ENCODE data around the gene ATG7.
"Not testable (repeated sequence)": the region's sequence is repeated elsewhere in the genome, so short reads cannot be mapped to it uniquely, and the experiment has no call there.

The ATG7 gene

GRCh38 chr3:11431319-11431718, 159.1 kb downstream of the ATG7 start:
- no peak for DNase-seq (ENCODE audit: low spot score)

GRCh38 chr3:11434017-11434526, 161.9 kb downstream of the ATG7 start:
- DNase-seq (ENCODE audit: low spot score), result peak; percentile 66

GRCh38 chr3:11434563-11435096, 162.4 kb downstream of the ATG7 start:
- DNase-seq (ENCODE audit: low spot score), result no peak

GRCh38 chr3:11435440-11436165, 163.4 kb downstream of the ATG7 start:
- no peak for DNase-seq (ENCODE audit: low spot score)

- DNase-seq (ENCODE audit: low spot score), result no peak
Measured at GRCh38 chr3:11436775-11437174, 164.6 kb downstream of the ATG7 start.

GRCh38 chr3:11437506-11437905, 165.3 kb downstream of the ATG7 start:
- DNase-seq (ENCODE audit: low spot score), result no peak

GRCh38 chr3:11438646-11439045, 166.4 kb downstream of the ATG7 start:
- DNase-seq (ENCODE audit: low spot score), result no peak

- not testable (repeated sequence) for DNase-seq (ENCODE audit: low spot score)
Measured at GRCh38 chr3:11441346-11441745, 169.1 kb downstream of the ATG7 start.

GRCh38 chr3:11444404-11444803, 172.2 kb downstream of the ATG7 start:
- no peak for DNase-seq (ENCODE audit: low spot score)

GRCh38 chr3:11445193-11445592, 173.0 kb downstream of the ATG7 start:
- DNase-seq (ENCODE audit: low spot score), result not testable (repeated sequence)

GRCh38 chr3:11445883-11446282, 173.7 kb downstream of the ATG7 start:
- no peak for DNase-seq (ENCODE audit: low spot score)

- DNase-seq (ENCODE audit: low spot score), result no peak
Measured at GRCh38 chr3:11447584-11448200, 175.5 kb downstream of the ATG7 start.

- no peak for DNase-seq (ENCODE audit: low spot score)
Measured at GRCh38 chr3:11450015-11450414, 177.8 kb downstream of the ATG7 start.

- no peak for DNase-seq (ENCODE audit: low spot score)
Measured at GRCh38 chr3:11452312-11452711, 180.1 kb downstream of the ATG7 start.

GRCh38 chr3:11452885-11453847, 181.0 kb downstream of the ATG7 start:
- peak; percentile 67 for DNase-seq (ENCODE audit: low spot score)

GRCh38 chr3:11455956-11456355, 183.8 kb downstream of the ATG7 start:
- DNase-seq (ENCODE audit: low spot score), result no peak

GRCh38 chr3:11457135-11457534, 184.9 kb downstream of the ATG7 start:
- no peak for DNase-seq (ENCODE audit: low spot score)

- DNase-seq (ENCODE audit: low spot score), result no peak
Measured at GRCh38 chr3:11459186-11459824, 187.1 kb downstream of the ATG7 start.

- DNase-seq (ENCODE audit: low spot score), result no peak
Measured at GRCh38 chr3:11461226-11461625, 189.0 kb downstream of the ATG7 start.

- not testable (repeated sequence) for DNase-seq (ENCODE audit: low spot score)
Measured at GRCh38 chr3:11462673-11463072, 190.5 kb downstream of the ATG7 start.

GRCh38 chr3:11463591-11463990, 191.4 kb downstream of the ATG7 start:
- no peak for DNase-seq (ENCODE audit: low spot score)

- peak; percentile 60 for DNase-seq (ENCODE audit: low spot score)
Measured at GRCh38 chr3:11464356-11464755, 192.2 kb downstream of the ATG7 start.

All from Ammon's horn (tissue), 1 donor.